ENCODE measurements around the gene SPATA31A1.
"Not testable (repeated sequence)": the region's sequence is repeated elsewhere in the genome, so short reads cannot be mapped to it uniquely, and the experiment has no call there.

Gene SPATA31A1

DNA sequence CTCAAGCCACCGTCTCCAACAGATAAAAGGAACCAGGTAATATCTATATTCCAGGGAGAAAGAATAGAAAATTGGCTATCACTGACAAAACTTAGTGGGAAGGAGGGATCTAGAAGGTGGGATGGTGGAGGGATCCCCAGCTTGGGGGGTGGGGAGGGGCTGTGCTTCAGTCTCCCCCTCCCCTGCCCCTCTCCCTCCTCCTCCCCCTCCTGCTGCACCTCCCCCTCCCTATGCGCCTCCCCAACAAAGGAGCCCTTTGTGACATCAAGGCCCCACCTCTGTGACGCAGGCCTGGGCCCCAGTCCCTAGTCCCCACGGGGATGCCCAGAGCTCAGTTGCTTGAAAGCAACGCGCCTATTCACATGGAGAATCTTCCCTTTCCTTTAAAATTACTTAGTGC lies at the start of gene SPATA31A1:
SPATA31A1 (plus strand) TSS at position 301 of the 400 bp plus-strand sequence; CDS start at position 363, 62 bp downstream.
- not testable (repeated sequence) for DNase-seq (ENCODE audit: low read depth); H3K4me3 ChIP-seq (ENCODE audit: low read depth, low read length)

DNA sequence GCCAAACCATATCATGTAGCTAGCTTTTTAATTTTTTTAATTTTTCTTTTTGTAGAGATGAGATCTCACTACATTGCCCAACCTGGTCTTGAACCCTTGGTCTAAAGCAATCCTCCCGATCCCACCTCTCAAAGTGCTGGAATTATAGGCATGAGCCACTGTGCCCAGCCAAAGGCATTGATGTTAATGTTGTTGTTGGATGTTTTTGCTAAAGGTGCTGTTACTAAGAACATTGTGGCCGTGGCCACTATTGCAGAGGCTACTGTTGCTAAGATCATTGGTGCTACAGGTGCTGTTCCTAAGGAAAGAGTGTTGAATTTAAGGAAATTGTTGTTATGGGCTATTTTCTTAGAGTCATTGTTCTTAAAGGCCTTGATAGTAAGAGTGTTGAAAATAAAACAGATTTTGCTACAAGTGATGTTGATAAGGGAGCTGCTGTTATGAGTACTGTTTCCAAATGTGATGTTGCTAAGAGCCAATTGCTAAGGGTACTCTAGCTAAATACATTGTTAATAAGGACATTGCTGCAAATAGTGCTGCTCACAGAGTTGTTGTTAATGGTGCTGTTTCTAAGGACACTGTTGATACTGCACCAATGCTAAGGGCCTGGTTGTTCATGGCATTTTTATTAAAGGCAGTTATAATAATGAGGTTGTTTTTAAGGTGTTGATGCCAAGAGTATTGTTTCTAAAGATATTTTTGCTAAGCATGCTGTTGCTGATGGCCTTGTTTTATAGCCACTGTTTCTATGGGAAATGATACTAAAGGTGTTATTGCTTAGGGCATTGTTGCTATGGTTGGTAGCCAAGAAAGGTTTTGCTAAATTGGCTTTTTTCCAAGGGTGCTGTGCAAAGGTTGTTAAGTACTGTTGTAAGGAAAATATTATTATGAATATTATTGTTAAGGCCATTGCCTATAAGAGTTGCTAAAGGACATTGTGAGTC lies 52.1 kb downstream of the SPATA31A1 start:
- DNase-seq (ENCODE audit: low read depth); H3K4me3 ChIP-seq (ENCODE audit: low read depth, low read length): not testable (repeated sequence)

DNA sequence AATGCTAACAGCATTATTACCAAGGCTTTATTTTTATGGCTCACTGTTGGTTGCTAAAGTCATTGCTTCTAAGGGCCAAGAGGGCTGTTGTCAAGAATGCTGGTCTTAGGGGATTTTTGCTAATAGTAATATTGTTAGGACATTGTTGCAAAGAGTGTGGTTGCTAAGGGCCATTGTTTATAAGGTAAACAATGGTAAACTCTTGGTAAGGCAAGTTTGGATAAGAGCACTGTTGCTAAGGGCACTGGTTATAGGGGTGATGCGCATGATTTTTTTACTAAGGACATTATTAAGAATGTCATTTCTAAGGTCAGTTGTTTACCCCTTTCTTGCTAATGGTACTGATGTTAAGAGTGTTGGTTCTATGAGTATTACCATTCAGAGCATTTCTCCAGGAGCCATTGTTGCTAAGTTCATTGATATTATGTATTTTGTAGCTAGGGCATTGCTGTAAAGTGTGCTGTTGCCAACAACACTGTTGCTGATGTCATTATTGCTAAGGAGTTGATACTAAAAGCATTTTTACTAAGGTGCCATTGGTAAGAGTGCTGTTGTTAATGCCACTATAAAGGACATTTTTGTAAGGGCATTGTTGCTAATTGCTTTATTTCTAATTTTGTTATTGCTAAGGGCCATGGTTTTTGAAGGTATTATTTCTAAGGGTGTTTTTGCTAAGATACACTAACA lies 55.9 kb downstream of the SPATA31A1 start:
- not testable (repeated sequence) for DNase-seq (ENCODE audit: low read depth); H3K4me3 ChIP-seq (ENCODE audit: low read depth, low read length)

All from GM12864 (cell line).